Right ventricle myocardium superior (tissue), 1 donor: ENCODE measurements around the gene TBX3. TPM values are rescaled to one million over a fixed set of nuclear protein-coding genes. Genes with fewer than 3 reads are reported as not detected.

ENCODE experiments used
- ATAC-seq: fragments of 200-7000 bp; cut with Tn5 transposase; one replicate; pipeline ENCODE4 v1.9.1; 2020; ENCODE audit warnings: mild to moderate bottlenecking; ENCODE audit not compliant: poor library complexity
- DNase-seq: peaks from one replicate; pipeline ENCODE4 v3.0.0-alpha.2; 2020
- intact Hi-C: fragments of 100-400 bp; cut with DNase I; formaldehyde crosslinking; loops from one replicate; pipeline ENCODE4 v1.11.2; 2022
- total RNA-seq: library from RNA; stranded (reverse); fragmentation: NEBNext Ultra II Directional; extraction: Animal tissue kit (Norgen Biotek cat#: 25700); gene quantifications from one replicate; pipeline ENCODE4 v1.2.1, GENCODE V29; 2021
- donor health status: DM: no; HTN: yes; CAD: no; lungs with severe emphysema.

The TBX3 gene
- total RNA-seq, 1 donor from 2014 or later = 11.8 TPM

- ATAC-seq (no peak), DNase-seq (no peak)
- intact Hi-C loops = no loop called here
Measured at GRCh38 chr12:114658002-114658441, 26.0 kb downstream of the TBX3 start.

- intact Hi-C loops = no loop called here
- ATAC-seq = no peak
- no peak for DNase-seq
Measured at GRCh38 chr12:114657597-114657920, 26.4 kb downstream of the TBX3 start.

- intact Hi-C loops = no loop called here
- DNase-seq (no peak), ATAC-seq (no peak)
Measured at GRCh38 chr12:114656906-114657596, 26.9 kb downstream of the TBX3 start.

- ATAC-seq (no peak), DNase-seq (no peak)
- intact Hi-C loops = no loop called here
Measured at GRCh38 chr12:114655934-114656749, 27.8 kb downstream of the TBX3 start.

- ATAC-seq (no peak), DNase-seq (no peak)
- intact Hi-C loops = no loop called here
Measured at GRCh38 chr12:114649585-114649984, 34.4 kb downstream of the TBX3 start.

GRCh38 chr12:114648711-114649110 lies 35.3 kb downstream of the TBX3 start:
- intact Hi-C loops = no loop called here
- no peak for ATAC-seq

GRCh38 chr12:114638790-114639435 lies 45.1 kb downstream of the TBX3 start:
- ATAC-seq (no peak), DNase-seq (no peak)
- intact Hi-C loops = no loop called here

More at GRCh38 chr12:114648711-114649110, 35.3 kb downstream of the TBX3 start:
- no peak for DNase-seq

GRCh38 chr12:114636723-114637480 lies 47.1 kb downstream of the TBX3 start:
- intact Hi-C loops = no loop called here
- no peak for DNase-seq
- no peak for ATAC-seq

GRCh38 chr12:114631242-114631641 lies 52.7 kb downstream of the TBX3 start:
- intact Hi-C loops = no loop called here
- DNase-seq (no peak), ATAC-seq (no peak)

- DNase-seq (no peak), ATAC-seq (no peak)
- intact Hi-C loops = no loop called here
Measured at GRCh38 chr12:114628199-114628598, 55.8 kb downstream of the TBX3 start.

GRCh38 chr12:114627393-114627792 lies 56.6 kb downstream of the TBX3 start:
- intact Hi-C loops = no loop called here
- no peak for ATAC-seq

GRCh38 chr12:114625294-114625851 lies 58.6 kb downstream of the TBX3 start:
- intact Hi-C loops = no loop called here
- ATAC-seq (no peak), DNase-seq (no peak)

More at GRCh38 chr12:114627393-114627792, 56.6 kb downstream of the TBX3 start:
- no peak for DNase-seq

- DNase-seq (no peak), ATAC-seq (no peak)
- intact Hi-C loops = no loop called here
Measured at GRCh38 chr12:114623737-114624136, 60.2 kb downstream of the TBX3 start.
